Mesendoderm (in vitro differentiated cells): ENCODE data around the gene IPMK.

Source experiments
- DNase-seq: peaks from one replicate; pipeline ENCODE4 v3.0.0; 2013
- H2AK5ac ChIP-seq: 2 replicates; pipeline ENCODE4 v1.6.1; 2013; ENCODE audit warnings: low read length, inconsistent platforms
- H2BK120ac ChIP-seq: 2 replicates; pipeline ENCODE4 v1.6.1; 2013; ENCODE audit warnings: low read depth, mild to moderate bottlenecking, low read length, moderate library complexity, mixed read lengths
- H2BK15ac ChIP-seq: replicated peaks from 2 replicates; pipeline ENCODE4 v1.6.1; 2013; ENCODE audit warnings: low read depth, mild to moderate bottlenecking, moderate library complexity
- H2BK5ac ChIP-seq: 2 replicates; pipeline ENCODE4 v1.6.1; 2013; ENCODE audit warnings: low read length, inconsistent platforms
- H3K18ac ChIP-seq: 2 replicates; pipeline ENCODE4 v1.6.1; 2013; ENCODE audit warnings: mild to moderate bottlenecking, low read length, mixed read lengths
- H3K23ac ChIP-seq: one replicate; pipeline ENCODE4 v1.6.1; 2013; ENCODE audit warnings: low read length
- H3K27ac ChIP-seq: 2 replicates; pipeline ENCODE4 v1.5.1; 2013; ENCODE audit warnings: low read depth, mild to moderate bottlenecking, inconsistent platforms, low read length, moderate library complexity
- H3K27me3 ChIP-seq: 2 replicates; pipeline ENCODE4 v1.6.1; 2013; ENCODE audit warnings: low read length, control low read depth, mild to moderate bottlenecking, inconsistent platforms; ENCODE audit not compliant: insufficient read depth, poor library complexity
- H3K36me3 ChIP-seq: 2 replicates; pipeline ENCODE4 v1.6.1; 2013; ENCODE audit warnings: low read length, inconsistent platforms; ENCODE audit not compliant: control insufficient read depth, insufficient read depth
- H3K4ac ChIP-seq: one replicate; pipeline ENCODE4 v1.6.1; 2013; ENCODE audit warnings: low read depth, mild to moderate bottlenecking, low read length, moderate library complexity
- H3K4me1 ChIP-seq: 2 replicates; pipeline ENCODE4 v1.6.1; 2013; ENCODE audit warnings: low read depth, low read length, inconsistent platforms; ENCODE audit not compliant: control insufficient read depth
- H3K4me2 ChIP-seq: 2 replicates; pipeline ENCODE4 v1.6.1; 2013; ENCODE audit warnings: low read length
- H3K4me3 ChIP-seq: 2 replicates; pipeline ENCODE4 v1.5.1; 2013; ENCODE audit warnings: mild to moderate bottlenecking, low read length
- H3K56ac ChIP-seq: one replicate; pipeline ENCODE4 v1.6.1; 2013; ENCODE audit warnings: low read length
- H3K79me1 ChIP-seq: 2 replicates; pipeline ENCODE4 v1.6.1; 2013; ENCODE audit warnings: low read length, inconsistent platforms
- H3K79me2 ChIP-seq: 2 replicates; pipeline ENCODE4 v1.6.1; 2013; ENCODE audit warnings: mild to moderate bottlenecking, low read length; ENCODE audit not compliant: control insufficient read depth, insufficient read depth
- H3K9ac ChIP-seq: 2 replicates; pipeline ENCODE4 v1.6.1; 2013; ENCODE audit warnings: low read length, inconsistent platforms
- H4K5ac ChIP-seq: one replicate; pipeline ENCODE4 v1.6.1; 2013; ENCODE audit warnings: low read length
- H4K8ac ChIP-seq: one replicate; pipeline ENCODE4 v1.6.1; 2013; ENCODE audit warnings: low read depth, mild to moderate bottlenecking, control low read depth, low read length, moderate library complexity
- WGBS: extraction: QIAGEN DNeasy Blood & Tissue Kit; methylation state at CpG from one replicate; pipeline ENCODE4 v1.1.7; 2013; ENCODE audit warnings: low lambda C conversion rate, missing lambda C conversion rate; ENCODE audit not compliant: insufficient coverage; ENCODE audit errors: extremely low coverage; 5-methylcytosine and 5-hydroxymethylcytosine counted together

The IPMK gene

GRCh38 chr10:58174831-58175230, 92.9 kb downstream of the IPMK start:
- no peaks in the 10 kb centered on the region for H3K27me3 ChIP-seq
- WGBS, result no CpG with 5 or more reads among the region's 5 CpGs
- H4K8ac ChIP-seq, result no peak overlapping the region
- no peak overlapping the region for H3K4me3 ChIP-seq
- no peak overlapping the region for H2AK5ac ChIP-seq
- H2BK120ac ChIP-seq, result no peak overlapping the region
- no peak overlapping the region for H4K5ac ChIP-seq
- H3K56ac ChIP-seq, result no peak overlapping the region
- no peak for DNase-seq
- H3K4me2 ChIP-seq, result no peak overlapping the region
- no peak overlapping the region for H3K9ac ChIP-seq
- no peak overlapping the region for H2BK5ac ChIP-seq
- H3K79me1 ChIP-seq, result no peaks in the 10 kb centered on the region
- H3K4me1 ChIP-seq, result no peaks in the 10 kb centered on the region
- H3K36me3 ChIP-seq, result no peaks in the 10 kb centered on the region
- H3K4ac ChIP-seq, result no peak overlapping the region
- H3K18ac ChIP-seq, result no peak overlapping the region
- H3K27ac ChIP-seq, result no peak overlapping the region
- no peak overlapping the region for H2BK15ac ChIP-seq
- no peak overlapping the region for H3K23ac ChIP-seq
- H3K79me2 ChIP-seq, result no peaks in the 10 kb centered on the region

- H3K4me2 ChIP-seq, result no peak overlapping the region
- no peak overlapping the region for H2AK5ac ChIP-seq
- H4K8ac ChIP-seq, result no peak overlapping the region
- H3K79me1 ChIP-seq, result no peaks in the 10 kb centered on the region
- no peak overlapping the region for H3K9ac ChIP-seq
- no peak overlapping the region for H4K5ac ChIP-seq
- H3K18ac ChIP-seq, result no peak overlapping the region
- no peaks in the 10 kb centered on the region for H3K4me1 ChIP-seq
- peak; percentile 12 for DNase-seq
- no peak overlapping the region for H2BK15ac ChIP-seq
- H2BK5ac ChIP-seq, result no peak overlapping the region
- H2BK120ac ChIP-seq, result no peak overlapping the region
- H3K56ac ChIP-seq, result no peak overlapping the region
- no peak overlapping the region for H3K27ac ChIP-seq
- no peaks in the 10 kb centered on the region for H3K27me3 ChIP-seq
- no peak overlapping the region for H3K4me3 ChIP-seq
- H3K4ac ChIP-seq, result no peak overlapping the region
- no CpG with 5 or more reads among the region's 2 CpGs for WGBS
- H3K23ac ChIP-seq, result no peak overlapping the region
- no peaks in the 10 kb centered on the region for H3K36me3 ChIP-seq
- no peaks in the 10 kb centered on the region for H3K79me2 ChIP-seq
Observed at GRCh38 chr10:58173391-58173790, 94.3 kb downstream of the IPMK start.

GRCh38 chr10:58171146-58171545, 96.5 kb downstream of the IPMK start:
- no peak overlapping the region for H2AK5ac ChIP-seq
- no peak overlapping the region for H3K4ac ChIP-seq
- no peak overlapping the region for H4K5ac ChIP-seq
- H2BK5ac ChIP-seq, result no peak overlapping the region
- no peaks in the 10 kb centered on the region for H3K27me3 ChIP-seq
- H3K4me2 ChIP-seq, result no peak overlapping the region
- no peak for DNase-seq
- no peaks in the 10 kb centered on the region for H3K36me3 ChIP-seq
- H3K79me1 ChIP-seq, result no peaks in the 10 kb centered on the region
- H3K4me1 ChIP-seq, result no peaks in the 10 kb centered on the region
- no peaks in the 10 kb centered on the region for H3K79me2 ChIP-seq
- H3K9ac ChIP-seq, result no peak overlapping the region
- H3K27ac ChIP-seq, result no peak overlapping the region
- H4K8ac ChIP-seq, result no peak overlapping the region
- no peak overlapping the region for H3K4me3 ChIP-seq
- no peak overlapping the region for H3K56ac ChIP-seq
- no peak overlapping the region for H2BK15ac ChIP-seq
- no CpG with 5 or more reads among the region's 1 CpG for WGBS
- H3K23ac ChIP-seq, result no peak overlapping the region
- H2BK120ac ChIP-seq, result no peak overlapping the region
- no peak overlapping the region for H3K18ac ChIP-seq

- Histone ChIP-seq H3K4me2 (no peak overlapping the region), H2AK5ac (no peak overlapping the region), H2BK5ac (no peak overlapping the region), H3K4me3 (no peak overlapping the region), H2BK120ac (no peak overlapping the region), H2BK15ac (no peak overlapping the region), H3K4me1 (no peaks in the 10 kb centered on the region), H3K79me1 (no peaks in the 10 kb centered on the region), H3K56ac (no peak overlapping the region), H3K4ac (no peak overlapping the region), H3K36me3 (no peaks in the 10 kb centered on the region), H3K18ac (no peak overlapping the region), H4K5ac (no peak overlapping the region), H3K79me2 (no peaks in the 10 kb centered on the region), H3K27ac (no peak overlapping the region), H4K8ac (no peak overlapping the region), H3K27me3 (no peaks in the 10 kb centered on the region), H3K9ac (no peak overlapping the region), H3K23ac (no peak overlapping the region)
- no CpG with 5 or more reads among the region's 4 CpGs for WGBS
- DNase-seq, result no peak
Observed at GRCh38 chr10:58164517-58164916, 103.2 kb downstream of the IPMK start.

- Histone ChIP-seq H2BK5ac (no peak overlapping the region), H3K79me1 (no peaks in the 10 kb centered on the region), H4K5ac (no peak overlapping the region), H2BK15ac (no peak overlapping the region), H3K4me3 (no peak overlapping the region), H3K23ac (no peak overlapping the region), H3K9ac (no peak overlapping the region), H3K27ac (no peak overlapping the region), H3K79me2 (no peaks in the 10 kb centered on the region), H2AK5ac (no peak overlapping the region), H4K8ac (no peak overlapping the region), H3K56ac (no peak overlapping the region), H3K4me1 (no peaks in the 10 kb centered on the region), H2BK120ac (no peak overlapping the region), H3K36me3 (no peaks in the 10 kb centered on the region), H3K27me3 (no peaks in the 10 kb centered on the region), H3K4me2 (no peak overlapping the region), H3K4ac (no peak overlapping the region), H3K18ac (no peak overlapping the region)
- no peak for DNase-seq
- WGBS, result no CpG with 5 or more reads among the region's 4 CpGs
Observed at GRCh38 chr10:58158806-58159205, 108.9 kb downstream of the IPMK start.

- Histone ChIP-seq H2BK5ac (no peak overlapping the region), H3K36me3 (no peaks in the 10 kb centered on the region), H3K56ac (no peak overlapping the region), H3K4me1 (no peaks in the 10 kb centered on the region), H3K4me3 (no peak overlapping the region), H4K5ac (no peak overlapping the region), H3K9ac (no peak overlapping the region), H3K4ac (no peak overlapping the region), H4K8ac (no peak overlapping the region), H3K27ac (no peak overlapping the region), H2AK5ac (no peak overlapping the region), H3K79me2 (no peaks in the 10 kb centered on the region), H3K18ac (no peak overlapping the region), H3K79me1 (no peaks in the 10 kb centered on the region), H3K27me3 (no peaks in the 10 kb centered on the region), H2BK15ac (no peak overlapping the region), H3K4me2 (no peak overlapping the region), H3K23ac (no peak overlapping the region), H2BK120ac (no peak overlapping the region)
- WGBS, result no CpG with 5 or more reads among the region's 7 CpGs
- DNase-seq, result no peak
Observed at GRCh38 chr10:58157076-58157766, 110.5 kb downstream of the IPMK start.
